ENCODE results near the gene ZNF80.
"Not testable (repeated sequence)": the region's sequence is repeated elsewhere in the genome, so short reads cannot be mapped to it uniquely, and the experiment has no call there.

Gene ZNF80

GRCh38 chr3:114260152-114260551 lies 22.8 kb upstream of the ZNF80 start:
- H3K4me3 ChIP-seq (ENCODE audit: control insufficient read depth, low read depth, low read length) = no peak overlapping the region
- no peak for TF ChIP-seq CTCF (IDR thresholded peaks at IDR 0.05; ENCODE audit: control insufficient read depth, insufficient read depth, low read depth, low read length, missing control alignments)
- no peak for DNase-seq (ENCODE audit: low read depth)

DNA sequence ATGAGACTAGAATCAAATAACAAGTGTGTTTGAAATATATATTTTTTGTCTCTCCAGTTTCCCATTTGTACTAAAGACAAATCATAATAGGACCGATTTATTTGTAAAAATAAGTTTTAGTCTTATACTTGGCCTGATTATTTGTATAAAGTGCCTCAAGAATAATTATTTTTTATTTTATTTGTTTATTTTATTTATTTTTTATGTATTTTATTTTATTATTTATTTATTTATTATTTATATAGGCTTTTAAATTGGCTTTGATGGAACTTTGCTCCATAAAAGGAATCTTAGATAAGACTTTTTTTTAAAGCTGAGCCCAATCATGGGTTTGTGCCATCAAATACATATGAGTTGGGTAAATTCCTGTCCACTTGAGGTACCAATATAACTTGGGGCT lies 22.2 kb upstream of the ZNF80 start:
- no peak overlapping the region for H3K4me3 ChIP-seq (ENCODE audit: control insufficient read depth, low read depth, low read length)
- TF ChIP-seq CTCF (IDR thresholded peaks at IDR 0.05; ENCODE audit: control insufficient read depth, insufficient read depth, low read depth, low read length, missing control alignments) = no peak
- DNase-seq (ENCODE audit: low read depth) = no peak

DNA sequence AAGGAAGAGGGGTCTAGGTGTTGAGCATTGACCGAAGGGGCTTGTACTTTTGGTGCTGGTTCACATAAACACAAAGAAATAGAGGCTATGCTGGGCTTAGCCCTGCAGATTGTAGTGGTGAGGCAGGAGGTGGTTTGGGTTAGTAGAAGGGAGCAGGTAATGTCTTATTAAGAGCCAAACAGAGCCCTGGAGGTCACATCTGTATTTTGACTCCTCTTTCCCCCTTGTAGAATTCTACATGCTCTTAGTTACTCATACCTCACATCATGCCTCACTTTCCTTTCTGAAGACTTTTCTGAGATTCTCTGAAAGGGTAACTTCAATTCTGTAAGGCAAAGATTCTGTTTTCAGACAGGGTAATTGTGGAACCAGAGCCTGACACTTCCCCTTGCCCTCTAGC lies 16.1 kb upstream of the ZNF80 start:
- no peak for TF ChIP-seq CTCF (IDR thresholded peaks at IDR 0.05; ENCODE audit: control insufficient read depth, insufficient read depth, low read depth, low read length, missing control alignments)
- H3K4me3 ChIP-seq (ENCODE audit: control insufficient read depth, low read depth, low read length) = no peak overlapping the region
- DNase-seq (ENCODE audit: low read depth) = no peak

DNA sequence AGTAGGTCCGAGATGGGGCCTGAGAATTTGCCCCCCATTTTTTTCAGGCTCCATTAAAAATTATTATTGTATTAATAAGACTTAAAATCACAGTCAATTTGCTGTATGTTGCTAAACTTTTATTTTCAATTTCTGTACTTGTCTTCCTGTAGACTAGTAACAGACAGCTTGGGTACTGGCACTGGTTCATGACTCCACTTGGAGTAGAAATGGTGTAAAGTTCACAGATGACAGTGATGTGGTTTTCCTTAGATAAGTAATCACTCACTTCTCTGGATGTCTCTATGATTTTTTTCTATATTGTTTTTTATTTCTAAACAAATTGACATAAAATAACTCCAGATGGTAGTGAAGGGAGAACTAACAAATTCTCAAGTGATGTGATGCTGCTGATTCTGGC lies 15.6 kb upstream of the ZNF80 start:
- no peak for DNase-seq (ENCODE audit: low read depth)
- no peak overlapping the region for H3K4me3 ChIP-seq (ENCODE audit: control insufficient read depth, low read depth, low read length)
- no peak for TF ChIP-seq CTCF (IDR thresholded peaks at IDR 0.05; ENCODE audit: control insufficient read depth, insufficient read depth, low read depth, low read length, missing control alignments)

- no peak for DNase-seq (ENCODE audit: low read depth)
- H3K4me3 ChIP-seq (ENCODE audit: control insufficient read depth, low read depth, low read length) = no peak overlapping the region
- no peak for TF ChIP-seq CTCF (IDR thresholded peaks at IDR 0.05; ENCODE audit: control insufficient read depth, insufficient read depth, low read depth, low read length, missing control alignments)
Measured at GRCh38 chr3:114242947-114243346, 5.6 kb upstream of the ZNF80 start.

DNA sequence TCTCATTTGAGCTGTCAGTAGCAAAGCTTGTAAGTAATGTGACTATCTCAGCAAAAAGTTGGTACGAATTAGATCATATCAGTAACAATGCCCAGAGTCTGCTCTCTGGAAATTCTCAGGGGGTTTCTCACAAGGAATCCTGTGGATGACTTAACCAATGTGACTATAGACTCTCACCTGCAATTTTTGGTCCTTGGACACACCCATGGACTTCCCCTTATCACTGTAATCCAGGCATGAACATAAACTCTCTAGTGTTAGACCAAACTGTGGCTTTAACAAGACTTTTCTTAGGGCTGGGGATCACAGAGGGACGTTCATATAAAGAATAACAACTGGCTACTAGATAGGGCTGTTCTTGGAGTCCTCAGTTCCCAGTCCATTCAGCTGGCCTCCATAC lies 3.9 kb upstream of the ZNF80 start:
- no peak for DNase-seq (ENCODE audit: low read depth)
- no peak for TF ChIP-seq CTCF (IDR thresholded peaks at IDR 0.05; ENCODE audit: control insufficient read depth, insufficient read depth, low read depth, low read length, missing control alignments)

GRCh38 chr3:114238146-114238785 lies 888 bp upstream of the ZNF80 start:
- not testable (repeated sequence) for DNase-seq (ENCODE audit: low read depth); H3K4me3 ChIP-seq (ENCODE audit: control insufficient read depth, low read depth, low read length)

More for the DNA sequence above, 3.9 kb upstream of the ZNF80 start:
- H3K4me3 ChIP-seq (ENCODE audit: control insufficient read depth, low read depth, low read length) = no peak overlapping the region
